Heart left ventricle (tissue), 16 donors: ENCODE data around the gene SPATA1. TPM values are rescaled to one million over a fixed set of nuclear protein-coding genes. Genes with fewer than 3 reads are reported as not detected.

ENCODE experiments used
- ATAC-seq, 4 donors: fragments of 200-7000 bp; cut with Tn5 transposase; one replicate each; pipeline ENCODE4 v1.9.1; 2020 to 2022; ENCODE audit warnings: moderate library complexity in 4 of 4, mild to moderate bottlenecking in 3 of 4, moderate number of reproducible peaks in 1 of 4
- DNase-seq, 5 donors: peaks; one replicate each; pipeline ENCODE4 v3.0.0-alpha.2; 2020
- H3K27ac ChIP-seq, 12 donors: fragments of 200-600 bp; sonication (generic) in 4 of 12; one replicate each; pipeline versions ENCODE4 v1.5.0 to v1.8.0; 2016 to 2022; ENCODE audit warnings: mild to moderate bottlenecking in 2 of 12
- H3K27me3 ChIP-seq, 9 donors: fragments of 200-600 bp; sonication (generic) in 2 of 9; one replicate each; pipeline versions ENCODE4 v1.5.1 to v1.8.0; 2016 to 2022; ENCODE audit warnings: mild to moderate bottlenecking in 3 of 9
- H3K36me3 ChIP-seq, 9 donors: fragments of 200-600 bp; sonication (generic) in 2 of 9; one replicate each; pipeline versions ENCODE4 v1.5.0 to v1.8.0; 2018 to 2022; ENCODE audit warnings: mild to moderate bottlenecking in 2 of 9
- H3K4me1 ChIP-seq, 12 donors: fragments of 200-600 bp; sonication (generic) in 4 of 12; one replicate each; pipeline versions ENCODE4 v1.5.0 to v1.8.0; 2016 to 2022; ENCODE audit warnings: mild to moderate bottlenecking in 3 of 12
- H3K4me3 ChIP-seq, 12 donors: fragments of 200-600 bp; sonication (generic) in 4 of 12; one replicate each; pipeline versions ENCODE4 v1.5.0 to v1.8.0; 2017 to 2022; ENCODE audit warnings: mild to moderate bottlenecking in 9 of 12, moderate library complexity in 4 of 12
- H3K9me3 ChIP-seq, 12 donors: fragments of 200-600 bp; sonication (generic) in 4 of 12; one replicate each; pipeline versions ENCODE4 v1.5.0 to v1.8.0; 2016 to 2022; ENCODE audit warnings: mild to moderate bottlenecking in 1 of 12
- CTCF ChIP-seq, 12 donors: fragments of 200-600 bp; sonication (generic) in 4 of 12; IDR thresholded peaks; one replicate each; pipeline versions ENCODE4 v1.5.0 to v1.8.0; 2018 to 2022; ENCODE audit warnings: antibody characterized with exemption in 12 of 12, mild to moderate bottlenecking in 5 of 12
- POLR2A ChIP-seq, 2 donors: fragments of 450-650 bp; IDR thresholded peaks; one replicate each; pipeline ENCODE4 v1.6.1; 2017; ENCODE audit warnings: antibody characterized with exemption in 2 of 2, mild to moderate bottlenecking in 2 of 2, moderate library complexity in 2 of 2
- WGBS, 4 donors: extraction: QIAGEN DNeasy Blood & Tissue Kit in 2 of 4; methylation state at CpG; one replicate each; pipeline versions ENCODE4 v1.1.5 to v1.1.7; 2013 to 2018; 5-methylcytosine and 5-hydroxymethylcytosine counted together
- intact Hi-C, 10 donors: fragments of 100-400 bp; cut with DNase I; formaldehyde crosslinking; loops; one replicate each; pipeline versions ENCODE4 v1.11.1 to v1.14.2; 2022
- polyA plus RNA-seq, 2 donors: library from polyadenylated mRNA; stranded (reverse); fragments of 200-250 nt; gene quantifications; one replicate each; pipeline ENCODE4 v1.2.3, GENCODE V29; 2013
- total RNA-seq, 9 donors: library from RNA; depleted of rRNA in 2 of 9; stranded (reverse); fragments of >200 nt in 2 of 9; fragmentation: NEBNext Ultra II Directional in 3 of 9; extraction: Animal tissue kit (Norgen Biotek cat#: 25700) in 3 of 9; gene quantifications; one replicate each; pipeline versions ENCODE4 v1.1.0 to v1.2.4, GENCODE V29; 2016 to 2023
- donor health status: ischemic (EF 13 %, LVEDD 7.1; RV severe dilation, severe dysfunction).
- donor health status: healthy with polysubstance abuse.
- donor health status: DM: no; HTN: yes; CAD: no.
- donor health status: DM: no; HTN: no; CAD: no.
- donor health status: ischemic (EF 25% LVEDD 6.9; RV normal size, moderate dysfunction).
- donor health status: ischemic (EF 25% LVEDD 5.7; RV mildly dilated, moderate dysfunction).
- donor health status: healthy.
- donor health status: DM: yes; HTN: yes; CAD: no.
- donor health status: ischemic (EF 35%, LVEDD 5.7; RV mildly dilated, moderate dysfunction).
- donor health status: nonischemic (EF 11% LVEDD 7.7; RV severe dilation, severe dysfunction).
- donor health status: DM: yes; HTN: yes; CAD: no.
- donor health status: PGD.
- donor health status: ischemic (EF 29% LVEDD 5.4; RV normal size, mild dysfunction).
- donor health status: nonischemic (EF 23%, LVEDD 6.1; RV moderate dilation, normal function).

The SPATA1 gene
- total and polyA plus RNA-seq, 11 donors = 0.19 to 2.0 (median 1.2) TPM; not detected in 2

GRCh38 chr1:84573967-84574842 is 68.0 kb downstream of the SPATA1 start, which contains the start of gene CTBS:
Gene CTBS, minus strand, starts transcription at chr1:84574440. Its CDS starts 25 bp downstream, at chr1:84574415.
- Histone ChIP-seq H3K27ac (peak within 1 kb of the TSS; percentile 90 to 100 (median 97)), H3K9me3 (no peaks in the 10 kb centered on the region), H3K27me3 (no peaks in the 10 kb centered on the region), H3K4me1 (peaks cover 0 to 27% (median 14%) of the 10 kb centered on the region in 12 donors), H3K4me3 (peak within 1 kb of the TSS; percentile 60 to 92 (median 76)), H3K36me3 (peaks cover 0 to 14% (median 8%) of the 10 kb centered on the region in 9 donors)
- peak; percentile 95 to 99 (median 98) for ATAC-seq
- intact Hi-C loops = loop anchor here in 9 of 10 donors (2.0 to 10.0 kb wide), 7 partner anchors 47 to 97 kb away; partner anchors contain the start of genes GNG5 (in 8 of the 9), SPATA1 (in 8 of the 9) and RPF1 (in 2 of the 9)
- TF ChIP-seq POLR2A (IDR thresholded peaks at IDR 0.05) (peak in 1 of 2 donors; percentile 81), CTCF (IDR thresholded peaks at IDR 0.05) (peak in 1 of 12 donors; percentile 13)
- peak; percentile 91 to 95 (median 92) for DNase-seq
- WGBS, 4 donors = 0 to 1% (median 1%) methylated on average over 25 to 67 of the region's 67 CpGs

GRCh38 chr1:84574936-84575335 is 68.8 kb downstream of the SPATA1 start:
- Histone ChIP-seq H3K9me3 (no peaks in the 10 kb centered on the region), H3K4me1 (peaks cover 0 to 27% (median 14%) of the 10 kb centered on the region in 12 donors), H3K27me3 (no peaks in the 10 kb centered on the region), H3K27ac (peak overlapping the region in 7 of 12 donors; percentile 94 to 100 (median 99)), H3K4me3 (peak overlapping the region in 10 of 12 donors; percentile 67 to 92 (median 76)), H3K36me3 (peaks cover 0 to 6% (median 3%) of the 10 kb centered on the region in 9 donors)
- 80 to 85% (median 83%) methylated on average over 7 of the region's 7 CpGs for WGBS, 4 donors
- DNase-seq (no peak), ATAC-seq (no peak)
- no peak for TF ChIP-seq POLR2A (IDR thresholded peaks at IDR 0.05)
- TF ChIP-seq CTCF (IDR thresholded peaks at IDR 0.05) = no peak
- intact Hi-C loops = loop anchor here in 8 of 10 donors (2.0 to 10.0 kb wide), 7 partner anchors 46 to 98 kb away; partner anchors contain the start of genes GNG5 (in 7 of the 8), SPATA1 (in 7 of the 8) and RPF1 (in 2 of the 8)

- TF ChIP-seq POLR2A (IDR thresholded peaks at IDR 0.05) (no peak), CTCF (IDR thresholded peaks at IDR 0.05) (no peak)
- DNase-seq (no peak), ATAC-seq (no peak)
- H3K9me3 ChIP-seq = no peaks in the 10 kb centered on the region
- 80 to 97% (median 86%) methylated on average over 3 of the region's 3 CpGs for WGBS, 4 donors
- intact Hi-C loops = loop anchor here in 2 of 10 donors (10.0 kb wide), 2 partner anchors 63 to 127 kb away; no protein-coding TSS in a partner anchor
- no peaks in the 10 kb centered on the region for H3K36me3 ChIP-seq
- no peak overlapping the region for H3K27ac ChIP-seq
- no peaks in the 10 kb centered on the region for H3K27me3 ChIP-seq
- peaks cover 0 to 18% (median 10%) of the 10 kb centered on the region in 12 donors for H3K4me1 ChIP-seq
- no peak overlapping the region for H3K4me3 ChIP-seq
Measured at GRCh38 chr1:84581648-84582047, 75.5 kb downstream of the SPATA1 start.
